Natural killer cell (primary cell): ENCODE data around the gene TLL1. TPM values are rescaled to one million over a fixed set of nuclear protein-coding genes. Genes with fewer than 3 reads are reported as not detected.

Experiments used
- ATAC-seq, 3 donors: fragments of 150-1000 bp in 2 of 3; fragments of 200-7000 bp in 1 of 3; cut with Tn5 transposase; 1 replicate in 1 of 3; 2 replicates in 2 of 3; pipeline ENCODE4 v1.10.0; 2021; ENCODE audit warnings: mild to moderate bottlenecking in 2 of 3, moderate library complexity in 2 of 3
- DNase-seq, 2 donors: peaks; one replicate each; pipeline versions ENCODE4 v3.0.0 to v3.0.0-alpha.2; 2013 to 2021; ENCODE audit warnings: mixed read lengths in 1 of 2
- H3K27ac ChIP-seq: one replicate; pipeline ENCODE4 v1.5.1; 2013; ENCODE audit warnings: mild to moderate bottlenecking, low read length
- H3K27me3 ChIP-seq: one replicate; pipeline ENCODE4 v1.6.1; 2013; ENCODE audit warnings: low read length; ENCODE audit not compliant: control insufficient read depth, insufficient read depth
- H3K36me3 ChIP-seq: one replicate; pipeline ENCODE4 v1.6.1; 2013; ENCODE audit warnings: low read length; ENCODE audit not compliant: control insufficient read depth, insufficient read depth
- H3K4me1 ChIP-seq: one replicate; pipeline ENCODE4 v1.6.1; 2013; ENCODE audit warnings: low read length; ENCODE audit not compliant: control insufficient read depth, insufficient read depth
- H3K4me3 ChIP-seq: one replicate; pipeline ENCODE4 v1.5.1; 2013; ENCODE audit warnings: low read length
- H3K9me3 ChIP-seq: one replicate; pipeline ENCODE4 v1.6.1; 2013; ENCODE audit warnings: low read length; ENCODE audit not compliant: control insufficient read depth, insufficient read depth
- H3K27ac Mint-ChIP-seq, 2 donors: one replicate each; pipeline ENCODE4 v1.8.0; 2022; ENCODE audit warnings: mild to moderate bottlenecking in 2 of 2, mixed read lengths in 2 of 2, moderate library complexity in 1 of 2
- H3K27me3 Mint-ChIP-seq, 2 donors: one replicate each; pipeline ENCODE4 v1.8.0; 2022; ENCODE audit warnings: low read depth in 2 of 2, mixed read lengths in 2 of 2
- H3K36me3 Mint-ChIP-seq: one replicate; pipeline ENCODE4 v1.8.0; 2022; ENCODE audit warnings: mixed read lengths
- H3K4me1 Mint-ChIP-seq, 2 donors: one replicate each; pipeline ENCODE4 v1.8.0; 2022; ENCODE audit warnings: mixed read lengths in 2 of 2
- H3K4me3 Mint-ChIP-seq: one replicate; pipeline ENCODE4 v1.8.0; 2022; ENCODE audit warnings: mild to moderate bottlenecking, moderate library complexity, mixed read lengths
- H3K9me3 Mint-ChIP-seq, 2 donors: one replicate each; pipeline ENCODE4 v1.8.0; 2022; ENCODE audit warnings: mixed read lengths in 2 of 2
- WGBS: methylation state at CpG from one replicate; pipeline ENCODE4 v1.1.7; 2013; ENCODE audit warnings: missing lambda C conversion rate; ENCODE audit not compliant: insufficient coverage; 5-methylcytosine and 5-hydroxymethylcytosine counted together
- intact Hi-C: fragments of 100-400 bp; cut with micrococcal nuclease; formaldehyde crosslinking; loops from one replicate; pipeline ENCODE4 v1.14.2; 2022
- total RNA-seq, 4 donors: library from RNA; stranded (reverse); fragments of 120-200 nt in 1 of 4; gene quantifications; one replicate each; pipeline versions ENCODE4 v1.2.3 to v1.2.4, GENCODE V29; 2013 to 2022
- TF ChIP-seq, protein P1 (sequence below): fragments of 200-600 bp; IDR thresholded peaks from one replicate; pipeline ENCODE4 v1.8.0; 2022; ENCODE audit warnings: antibody characterized with exemption

Gene TLL1
- total RNA-seq, 3 donors from 2014 or later (not counting 1 experiment from before 2014, with no cell fraction given) = not detected

DNA sequence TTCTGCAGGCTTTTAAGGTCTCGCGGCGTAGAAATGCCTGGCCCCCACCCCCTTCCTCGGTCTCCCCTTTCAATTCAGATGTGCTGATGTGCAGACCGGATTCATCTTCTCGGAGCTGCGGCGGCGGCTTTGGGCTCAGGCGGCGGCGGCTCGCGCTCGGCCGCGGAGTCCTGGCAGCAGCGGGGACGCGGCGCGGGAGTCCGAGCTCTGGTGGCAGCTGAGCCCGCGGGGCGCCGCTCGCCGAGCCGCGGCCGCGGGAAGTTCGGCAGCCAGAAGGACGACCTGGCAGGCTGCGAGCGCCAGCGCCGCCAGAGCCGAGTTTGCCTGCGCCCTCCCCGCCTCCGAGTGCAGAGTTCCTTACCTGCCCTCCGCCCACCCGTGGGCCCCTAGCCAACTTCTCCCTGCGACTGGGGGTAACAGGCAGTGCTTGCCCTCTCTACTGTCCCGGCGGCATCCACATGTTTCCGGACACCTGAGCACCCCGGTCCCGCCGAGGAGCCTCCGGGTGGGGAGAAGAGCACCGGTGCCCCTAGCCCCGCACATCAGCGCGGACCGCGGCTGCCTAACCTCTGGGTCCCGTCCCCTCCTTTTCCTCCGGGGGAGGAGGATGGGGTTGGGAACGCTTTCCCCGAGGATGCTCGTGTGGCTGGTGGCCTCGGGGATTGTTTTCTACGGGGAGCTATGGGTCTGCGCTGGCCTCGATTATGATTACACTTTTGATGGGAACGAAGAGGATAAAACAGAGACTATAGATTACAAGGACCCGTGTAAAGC is 448 bp downstream of the TLL1 start:
- Histone ChIP-seq H3K9me3 (no peaks in the 10 kb centered on the region), H3K36me3 (no peaks in the 10 kb centered on the region), H3K4me1 (no peaks in the 10 kb centered on the region), H3K4me3 (no peak overlapping the region), H3K27ac (no peak overlapping the region), H3K27me3 (peaks cover 12% of the 10 kb centered on the region)
- under 1% methylated on average over 70 of the region's 70 CpGs for WGBS
- ATAC-seq = no peak
- Mint-ChIP-seq H3K27me3 (peaks cover 22 to 30% of the 10 kb centered on the region in 2 donors), H3K4me1 (no peaks in the 10 kb centered on the region), H3K27ac (no peak overlapping the region), H3K9me3 (peaks cover 0 to under 1% of the 10 kb centered on the region in 2 donors), H3K4me3 (no peak overlapping the region), H3K36me3 (peaks cover 16% of the 10 kb centered on the region)
- intact Hi-C loops = no loop called here
- DNase-seq = no peak
- TF ChIP-seq, protein P1, sequence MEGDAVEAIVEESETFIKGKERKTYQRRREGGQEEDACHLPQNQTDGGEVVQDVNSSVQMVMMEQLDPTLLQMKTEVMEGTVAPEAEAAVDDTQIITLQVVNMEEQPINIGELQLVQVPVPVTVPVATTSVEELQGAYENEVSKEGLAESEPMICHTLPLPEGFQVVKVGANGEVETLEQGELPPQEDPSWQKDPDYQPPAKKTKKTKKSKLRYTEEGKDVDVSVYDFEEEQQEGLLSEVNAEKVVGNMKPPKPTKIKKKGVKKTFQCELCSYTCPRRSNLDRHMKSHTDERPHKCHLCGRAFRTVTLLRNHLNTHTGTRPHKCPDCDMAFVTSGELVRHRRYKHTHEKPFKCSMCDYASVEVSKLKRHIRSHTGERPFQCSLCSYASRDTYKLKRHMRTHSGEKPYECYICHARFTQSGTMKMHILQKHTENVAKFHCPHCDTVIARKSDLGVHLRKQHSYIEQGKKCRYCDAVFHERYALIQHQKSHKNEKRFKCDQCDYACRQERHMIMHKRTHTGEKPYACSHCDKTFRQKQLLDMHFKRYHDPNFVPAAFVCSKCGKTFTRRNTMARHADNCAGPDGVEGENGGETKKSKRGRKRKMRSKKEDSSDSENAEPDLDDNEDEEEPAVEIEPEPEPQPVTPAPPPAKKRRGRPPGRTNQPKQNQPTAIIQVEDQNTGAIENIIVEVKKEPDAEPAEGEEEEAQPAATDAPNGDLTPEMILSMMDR = no peak

DNA sequence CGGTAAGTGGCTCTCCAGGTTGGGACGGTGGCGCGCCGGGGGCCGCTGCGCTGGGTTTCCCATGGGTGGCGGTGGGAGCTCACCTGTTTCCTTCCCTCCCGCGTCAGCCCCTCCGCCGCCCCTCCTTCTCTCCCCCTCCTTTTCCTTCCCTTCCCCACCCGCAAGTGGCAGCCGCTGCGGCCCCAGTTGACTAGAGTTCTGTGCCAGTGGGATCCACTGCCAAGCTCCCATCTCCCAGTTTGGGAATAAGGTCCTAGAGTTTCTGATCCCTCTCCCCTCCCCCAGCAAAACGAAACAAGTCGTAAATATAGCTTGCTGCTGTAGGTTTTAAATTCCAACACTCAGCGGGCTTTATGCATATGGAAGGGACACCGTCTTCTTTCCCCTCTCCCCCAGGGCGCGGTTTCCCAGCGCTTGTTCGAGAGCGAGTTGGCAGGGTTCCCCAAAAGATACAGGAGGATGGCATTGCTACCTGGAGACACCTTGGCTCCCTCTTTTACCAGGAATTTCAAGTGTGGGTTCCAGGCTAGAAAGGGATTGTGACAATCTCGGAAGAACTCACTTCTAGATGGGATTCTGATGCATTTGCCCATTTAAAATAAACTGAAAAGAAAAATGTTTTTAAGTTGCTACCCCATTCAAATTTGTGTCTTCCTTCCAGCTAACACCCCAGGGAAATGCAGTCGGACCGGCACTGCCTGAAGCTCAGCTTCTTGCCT is 1.2 kb downstream of the TLL1 start:
- WGBS = 5% methylated on average over 27 of the region's 27 CpGs
- TF ChIP-seq, protein P1 = no peak
- Histone ChIP-seq H3K4me1 (no peaks in the 10 kb centered on the region), H3K4me3 (no peak overlapping the region), H3K9me3 (no peaks in the 10 kb centered on the region), H3K36me3 (no peaks in the 10 kb centered on the region), H3K27ac (no peak overlapping the region), H3K27me3 (peaks cover 12% of the 10 kb centered on the region)
- Mint-ChIP-seq H3K27ac (no peak overlapping the region), H3K4me1 (no peaks in the 10 kb centered on the region), H3K4me3 (no peak overlapping the region), H3K36me3 (peaks cover 16% of the 10 kb centered on the region), H3K27me3 (peaks cover 22 to 30% of the 10 kb centered on the region in 2 donors), H3K9me3 (peaks cover 0 to 4% of the 10 kb centered on the region in 2 donors)
- ATAC-seq (no peak), DNase-seq (no peak)
- intact Hi-C loops = no loop called here

DNA sequence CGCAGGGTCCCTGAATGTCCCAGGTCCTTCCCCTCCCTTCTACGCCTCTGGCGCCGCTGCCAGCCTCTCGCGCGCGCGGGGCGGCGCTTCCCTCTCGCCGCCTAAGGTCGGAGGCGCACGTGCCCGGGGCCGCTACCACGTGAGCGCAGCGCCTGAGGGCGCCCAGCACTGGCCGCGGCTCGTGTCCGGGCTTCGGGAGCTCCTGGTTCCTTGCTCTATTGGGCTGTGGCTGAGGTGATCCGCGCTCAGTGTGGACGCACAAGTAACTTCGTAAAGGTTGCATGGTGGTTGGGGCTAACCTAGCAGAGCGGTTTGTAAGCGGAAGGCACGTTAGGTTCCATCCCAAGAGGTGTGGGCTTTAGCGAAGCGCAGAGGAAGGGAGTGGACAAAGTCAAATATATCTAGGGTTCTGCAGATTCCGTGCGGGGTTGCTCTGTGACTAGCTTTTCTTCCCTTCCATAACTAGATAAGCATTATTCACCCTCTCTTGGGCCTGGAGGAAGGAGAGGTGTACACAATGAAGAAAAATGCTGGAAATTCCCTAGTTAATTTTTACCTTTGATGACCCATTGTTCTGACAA is 1.8 kb downstream of the TLL1 start:
- 7% methylated on average over 35 of the region's 38 CpGs for WGBS
- peaks cover 20 to 30% of the 10 kb centered on the region in 2 donors for H3K27me3 Mint-ChIP-seq

More for the DNA sequence above, 1.8 kb downstream of the TLL1 start:
- intact Hi-C loops = no loop called here
- no peak overlapping the region for H3K4me3 Mint-ChIP-seq
- ATAC-seq (no peak), DNase-seq (no peak)
- Histone ChIP-seq H3K27me3 (peaks cover 12% of the 10 kb centered on the region), H3K27ac (no peak overlapping the region), H3K4me1 (no peaks in the 10 kb centered on the region), H3K4me3 (no peak overlapping the region), H3K9me3 (no peaks in the 10 kb centered on the region), H3K36me3 (no peaks in the 10 kb centered on the region)
- H3K36me3 Mint-ChIP-seq = peaks cover 16% of the 10 kb centered on the region
- TF ChIP-seq, protein P1 = no peak
- no peak overlapping the region for H3K27ac Mint-ChIP-seq
- H3K9me3 Mint-ChIP-seq = peaks cover 0 to 4% of the 10 kb centered on the region in 2 donors
- no peaks in the 10 kb centered on the region for H3K4me1 Mint-ChIP-seq
